ENCODE results near the gene EHMT1.

DNA sequence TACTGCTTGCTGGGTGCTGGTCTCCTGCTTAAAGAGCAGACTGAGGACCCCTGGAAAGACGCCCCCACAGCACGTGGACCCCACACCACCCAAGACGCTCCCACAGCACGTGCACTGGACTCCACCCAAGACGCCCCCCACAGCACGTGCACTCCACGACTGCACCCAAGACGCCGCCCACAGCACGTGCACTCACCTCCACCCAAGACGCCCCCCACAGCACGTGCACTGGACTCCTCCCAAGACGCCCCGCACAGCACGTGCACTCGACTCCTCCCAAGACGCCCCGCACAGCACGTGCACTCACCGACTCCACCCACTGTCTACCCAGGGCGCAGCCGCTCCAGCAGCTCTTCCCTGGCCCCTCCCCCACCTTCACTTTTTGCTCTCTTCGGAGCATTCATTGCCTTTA, 50.5 kb downstream of the EHMT1 start:
- TF ChIP-seq POLR2AphosphoS5 (IDR thresholded peaks at IDR 0.05; ENCODE audit: low read depth, low read length) (no peak), FOXP2 (optimal IDR thresholded peaks at IDR 0.05; ENCODE audit: borderline replicate concordance, extremely low read depth, extremely low read length, insufficient read depth) (no peak), REST (IDR thresholded peaks at IDR 0.05; ENCODE audit: insufficient read depth in 1 of 2, low read depth in 2 of 2, low read length in 2 of 2) (no peak)
